CD4-positive, CD25-positive, alpha-beta regulatory T cell (primary cell): ENCODE measurements around the gene DSCAM. TPM values are rescaled to one million over a fixed set of nuclear protein-coding genes. Genes with fewer than 3 reads are reported as not detected.

ENCODE experiments used
- ATAC-seq, 2 donors: fragments of 150-1000 bp; cut with Tn5 transposase; one replicate each; pipeline ENCODE4 v1.10.0; 2021; ENCODE audit warnings: low read depth in 2 of 2, moderate number of reproducible peaks in 2 of 2, moderate library complexity in 1 of 2
- DNase-seq, 3 donors: peaks; one replicate each; pipeline versions ENCODE4 v3.0.0 to v3.0.0-alpha.2; 2012 to 2022; ENCODE audit warnings: mixed read lengths in 1 of 3
- H3K27ac ChIP-seq: one replicate; pipeline ENCODE4 v1.7.0; 2013; ENCODE audit warnings: mild to moderate bottlenecking, low read length; ENCODE audit not compliant: insufficient read depth, poor library complexity, severe bottlenecking
- H3K27me3 ChIP-seq: one replicate; pipeline ENCODE4 v1.7.0; 2013; ENCODE audit warnings: low read length; ENCODE audit not compliant: control insufficient read depth, insufficient read depth
- H3K36me3 ChIP-seq: one replicate; pipeline ENCODE4 v1.7.0; 2013; ENCODE audit warnings: mild to moderate bottlenecking, low read length, moderate library complexity; ENCODE audit not compliant: control insufficient read depth, insufficient read depth
- H3K4me1 ChIP-seq: 2 replicates; pipeline ENCODE4 v1.7.0; 2013; ENCODE audit warnings: mild to moderate bottlenecking, low read length; ENCODE audit not compliant: insufficient read depth, control insufficient read depth, poor library complexity, severe bottlenecking
- H3K4me3 ChIP-seq: one replicate; pipeline ENCODE4 v1.7.0; 2013; ENCODE audit warnings: low read depth, mild to moderate bottlenecking, low read length, moderate library complexity
- H3K9me3 ChIP-seq, 2 experiments: 1 replicate in 1 of 2; 2 replicates in 1 of 2; pipeline ENCODE4 v1.7.0; 2013; ENCODE audit warnings: low read length in 2 of 2, mild to moderate bottlenecking in 1 of 2, moderate library complexity in 1 of 2; ENCODE audit not compliant: control insufficient read depth in 2 of 2
- H3K27ac Mint-ChIP-seq, 3 donors: one replicate each; pipeline ENCODE4 v1.8.0; 2020 to 2022; ENCODE audit warnings: mild to moderate bottlenecking in 3 of 3, mixed read lengths in 3 of 3, moderate library complexity in 2 of 3
- H3K27me3 Mint-ChIP-seq: one replicate; pipeline ENCODE4 v1.8.0; 2022; ENCODE audit warnings: mild to moderate bottlenecking, mixed read lengths
- H3K36me3 Mint-ChIP-seq: one replicate; pipeline ENCODE4 v1.8.0; 2020; ENCODE audit warnings: mixed read lengths
- H3K4me1 Mint-ChIP-seq, 4 donors: one replicate each; pipeline ENCODE4 v1.8.0; 2020 to 2022; ENCODE audit warnings: mixed read lengths in 4 of 4, mild to moderate bottlenecking in 1 of 4
- H3K4me3 Mint-ChIP-seq, 4 donors: one replicate each; pipeline ENCODE4 v1.8.0; 2020 to 2022; ENCODE audit warnings: mild to moderate bottlenecking in 4 of 4, mixed read lengths in 4 of 4, moderate library complexity in 3 of 4
- H3K9me3 Mint-ChIP-seq, 7 donors: one replicate each; pipeline ENCODE4 v1.8.0; 2020 to 2022; ENCODE audit warnings: mixed read lengths in 7 of 7, mild to moderate bottlenecking in 3 of 7, moderate library complexity in 2 of 7
- polyA plus RNA-seq, 4 donors: library from polyadenylated mRNA; unstranded; fragments of 300-500 nt; fragmentation: Illumina TruSeq; gene quantifications; one replicate each; pipeline ENCODE4 v1.2.3, GENCODE V29; 2021
- total RNA-seq: library from RNA; stranded (reverse); gene quantifications from one replicate; pipeline ENCODE4 v1.2.3, GENCODE V29; 2022

DSCAM gene
- total and polyA plus RNA-seq, 5 donors from 2014 or later, result not detected

- Histone ChIP-seq H3K27me3 (no peaks in the 10 kb centered on the region), H3K4me1 (no peaks in the 10 kb centered on the region), H3K9me3 (no peaks in the 10 kb centered on the region), H3K27ac (no peak overlapping the region), H3K36me3 (no peaks in the 10 kb centered on the region), H3K4me3 (no peak overlapping the region)
- no peak overlapping the region for H3K4me3 Mint-ChIP-seq
- H3K9me3 Mint-ChIP-seq, result peaks cover 0 to 9% (median 7%) of the 10 kb centered on the region in 7 donors
- H3K27me3 Mint-ChIP-seq, result no peaks in the 10 kb centered on the region
- ATAC-seq, result no peak
- DNase-seq, result no peak
- no peak overlapping the region for H3K27ac Mint-ChIP-seq
- no peaks in the 10 kb centered on the region for H3K36me3 Mint-ChIP-seq
- no peaks in the 10 kb centered on the region for H3K4me1 Mint-ChIP-seq
Measured at GRCh38 chr21:40355076-40355475, 491.9 kb downstream of the DSCAM start.

- Histone ChIP-seq H3K4me1 (no peaks in the 10 kb centered on the region), H3K27me3 (no peaks in the 10 kb centered on the region), H3K36me3 (no peaks in the 10 kb centered on the region), H3K4me3 (no peak overlapping the region), H3K27ac (no peak overlapping the region), H3K9me3 (no peaks in the 10 kb centered on the region)
- no peak overlapping the region for H3K4me3 Mint-ChIP-seq
- H3K4me1 Mint-ChIP-seq, result no peaks in the 10 kb centered on the region
- no peak for ATAC-seq
- no peaks in the 10 kb centered on the region for H3K36me3 Mint-ChIP-seq
- peaks cover 0 to 16% (median 10%) of the 10 kb centered on the region in 7 donors for H3K9me3 Mint-ChIP-seq
- no peak overlapping the region for H3K27ac Mint-ChIP-seq
- DNase-seq, result no peak
- H3K27me3 Mint-ChIP-seq, result no peaks in the 10 kb centered on the region
Measured at GRCh38 chr21:40351006-40351405, 496.0 kb downstream of the DSCAM start.

GRCh38 chr21:40349591-40349990, 497.4 kb downstream of the DSCAM start:
- Histone ChIP-seq H3K9me3 (peaks cover 2 to 3% of the 10 kb centered on the region in 2 experiments), H3K27me3 (no peaks in the 10 kb centered on the region), H3K4me3 (no peak overlapping the region), H3K4me1 (no peaks in the 10 kb centered on the region), H3K27ac (no peak overlapping the region), H3K36me3 (no peaks in the 10 kb centered on the region)
- H3K9me3 Mint-ChIP-seq, result peaks cover 0 to 16% (median 7%) of the 10 kb centered on the region in 7 donors
- H3K4me1 Mint-ChIP-seq, result no peaks in the 10 kb centered on the region
- no peaks in the 10 kb centered on the region for H3K36me3 Mint-ChIP-seq
- ATAC-seq (no peak), DNase-seq (no peak)
- no peak overlapping the region for H3K4me3 Mint-ChIP-seq
- no peaks in the 10 kb centered on the region for H3K27me3 Mint-ChIP-seq
- no peak overlapping the region for H3K27ac Mint-ChIP-seq

- H3K9me3 Mint-ChIP-seq, result peaks cover 0 to 16% (median 7%) of the 10 kb centered on the region in 7 donors
Measured at GRCh38 chr21:40345711-40346321, 501.1 kb downstream of the DSCAM start.

GRCh38 chr21:40340357-40340756, 506.6 kb downstream of the DSCAM start:
- Histone ChIP-seq H3K27ac (no peak overlapping the region), H3K27me3 (no peaks in the 10 kb centered on the region), H3K9me3 (peaks cover 0 to 2% of the 10 kb centered on the region in 2 experiments), H3K4me3 (no peak overlapping the region), H3K36me3 (no peaks in the 10 kb centered on the region), H3K4me1 (no peaks in the 10 kb centered on the region)
- Mint-ChIP-seq H3K4me1 (no peaks in the 10 kb centered on the region), H3K36me3 (no peaks in the 10 kb centered on the region), H3K9me3 (peaks cover 0 to 8% (median 0%) of the 10 kb centered on the region in 7 donors), H3K4me3 (no peak overlapping the region), H3K27ac (no peak overlapping the region), H3K27me3 (no peaks in the 10 kb centered on the region)
- ATAC-seq, result no peak
- DNase-seq, result no peak

More at GRCh38 chr21:40345711-40346321, 501.1 kb downstream of the DSCAM start:
- no peak overlapping the region for H3K27ac ChIP-seq
- no peaks in the 10 kb centered on the region for H3K27me3 ChIP-seq
- no peaks in the 10 kb centered on the region for H3K4me1 Mint-ChIP-seq
- no peak overlapping the region for H3K4me3 Mint-ChIP-seq
- DNase-seq (no peak), ATAC-seq (no peak)
- peaks cover 2 to 3% of the 10 kb centered on the region in 2 experiments for H3K9me3 ChIP-seq
- H3K36me3 Mint-ChIP-seq, result no peaks in the 10 kb centered on the region
- H3K4me1 ChIP-seq, result no peaks in the 10 kb centered on the region
- H3K4me3 ChIP-seq, result no peak overlapping the region
- H3K36me3 ChIP-seq, result no peaks in the 10 kb centered on the region
- no peaks in the 10 kb centered on the region for H3K27me3 Mint-ChIP-seq
- no peak overlapping the region for H3K27ac Mint-ChIP-seq

- Histone ChIP-seq H3K4me3 (no peak overlapping the region), H3K4me1 (no peaks in the 10 kb centered on the region), H3K27ac (no peak overlapping the region), H3K9me3 (no peaks in the 10 kb centered on the region), H3K36me3 (no peaks in the 10 kb centered on the region), H3K27me3 (no peaks in the 10 kb centered on the region)
- ATAC-seq (no peak), DNase-seq (no peak)
- Mint-ChIP-seq H3K9me3 (peaks cover 0 to 8% (median 1%) of the 10 kb centered on the region in 7 donors), H3K27ac (no peak overlapping the region), H3K36me3 (no peaks in the 10 kb centered on the region), H3K27me3 (no peaks in the 10 kb centered on the region), H3K4me1 (no peaks in the 10 kb centered on the region), H3K4me3 (no peak overlapping the region)
Measured at GRCh38 chr21:40339050-40339449, 507.9 kb downstream of the DSCAM start.

- H3K27ac Mint-ChIP-seq, result no peak overlapping the region
- no peak overlapping the region for H3K4me3 ChIP-seq
- no peaks in the 10 kb centered on the region for H3K4me1 ChIP-seq
- ATAC-seq, result no peak
- no peaks in the 10 kb centered on the region for H3K9me3 ChIP-seq
- no peak overlapping the region for H3K4me3 Mint-ChIP-seq
- no peaks in the 10 kb centered on the region for H3K36me3 ChIP-seq
- no peaks in the 10 kb centered on the region for H3K36me3 Mint-ChIP-seq
- H3K9me3 Mint-ChIP-seq, result peaks cover 0 to 9% (median 1%) of the 10 kb centered on the region in 7 donors
- no peaks in the 10 kb centered on the region for H3K27me3 Mint-ChIP-seq
- H3K27ac ChIP-seq, result no peak overlapping the region
- no peaks in the 10 kb centered on the region for H3K27me3 ChIP-seq
- H3K4me1 Mint-ChIP-seq, result no peaks in the 10 kb centered on the region
- DNase-seq, result no peak
Measured at GRCh38 chr21:40337981-40338380, 509.0 kb downstream of the DSCAM start.

GRCh38 chr21:40335704-40336103, 511.3 kb downstream of the DSCAM start:
- H3K9me3 ChIP-seq, result no peaks in the 10 kb centered on the region
- Mint-ChIP-seq H3K4me3 (no peak overlapping the region), H3K36me3 (no peaks in the 10 kb centered on the region), H3K27ac (no peak overlapping the region), H3K4me1 (no peaks in the 10 kb centered on the region), H3K9me3 (peaks cover 0 to 7% (median 5%) of the 10 kb centered on the region in 7 donors), H3K27me3 (no peaks in the 10 kb centered on the region)
- no peak overlapping the region for H3K27ac ChIP-seq
- ATAC-seq (no peak), DNase-seq (no peak)
- no peaks in the 10 kb centered on the region for H3K4me1 ChIP-seq
- no peaks in the 10 kb centered on the region for H3K27me3 ChIP-seq
- H3K36me3 ChIP-seq, result no peaks in the 10 kb centered on the region
- H3K4me3 ChIP-seq, result no peak overlapping the region
